Neural crest cell (in vitro differentiated cells): ENCODE data around the gene PTCH1. TPM values are rescaled to one million over a fixed set of nuclear protein-coding genes. Genes with fewer than 3 reads are reported as not detected.
A peak's percentile ranks its signal among the peaks of the same experiment; 100 is the strongest.

Source experiments
- DNase-seq: peaks from one replicate; pipeline ENCODE4 v3.0.0; 2021; ENCODE audit warnings: low read depth, mixed read lengths, low spot score
- H3K27ac Mint-ChIP-seq: one replicate; pipeline ENCODE4 v1.8.0; 2021; ENCODE audit warnings: mild to moderate bottlenecking, mixed read lengths; ENCODE audit not compliant: unreplicated experiment
- H3K27me3 Mint-ChIP-seq: 2 replicates; pipeline ENCODE4 v1.8.0; 2021; ENCODE audit warnings: low read depth, mild to moderate bottlenecking, mixed read lengths
- H3K36me3 Mint-ChIP-seq: 2 replicates; pipeline ENCODE4 v1.8.0; 2021; ENCODE audit warnings: low read depth, mild to moderate bottlenecking, mixed read lengths
- H3K4me1 Mint-ChIP-seq: 2 replicates; pipeline ENCODE4 v1.8.0; 2021; ENCODE audit warnings: mixed read lengths
- H3K4me3 Mint-ChIP-seq: one replicate; pipeline ENCODE4 v1.8.0; 2021; ENCODE audit warnings: mild to moderate bottlenecking, mixed read lengths
- H3K9me3 Mint-ChIP-seq: 2 replicates; pipeline ENCODE4 v1.8.0; 2021; ENCODE audit warnings: mixed read lengths
- total RNA-seq: library from RNA; stranded (reverse); gene quantifications from 2 replicates; pipeline ENCODE4 v1.2.1, GENCODE V29; 2021
- TF ChIP-seq, protein P1 (sequence below): fragments of 200-600 bp; sonication (generic); conservative IDR thresholded peaks from 2 replicates; pipeline ENCODE4 v1.5.0; 2021; ENCODE audit warnings: antibody characterized with exemption, mild to moderate bottlenecking

Gene PTCH1
- total RNA-seq, 1 donor from 2014 or later: 75.6 TPM

DNA sequence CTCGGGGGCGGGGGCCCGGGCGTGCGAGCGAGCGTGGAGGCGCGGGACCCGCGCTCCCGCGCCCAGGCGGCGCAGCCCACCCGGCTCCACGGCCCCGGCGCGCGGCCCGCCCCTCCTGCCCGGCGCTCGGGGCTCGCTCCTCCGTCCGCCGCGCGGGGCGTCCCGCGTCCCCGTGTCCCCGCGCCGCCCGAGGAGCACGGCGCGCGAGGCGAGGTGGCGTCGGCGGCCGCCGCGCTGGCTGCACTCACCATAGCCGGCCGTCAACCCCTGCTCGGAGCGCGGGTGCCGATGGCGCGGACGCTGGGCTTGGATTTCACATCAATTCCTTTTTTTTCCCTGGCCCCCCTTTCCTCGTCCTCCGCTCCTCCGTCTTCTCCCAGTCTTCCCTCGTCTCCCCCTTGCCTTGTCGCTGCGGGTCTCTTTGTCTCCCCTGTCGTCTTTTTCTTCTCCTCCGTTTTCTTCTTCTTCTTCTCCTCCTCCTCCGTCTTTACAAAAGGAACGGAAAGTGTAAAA lies 494 bp downstream of the PTCH1 start:
- Mint-ChIP-seq H3K36me3 (no peaks in the 10 kb centered on the region), H3K4me1 (peaks cover 56% of the 10 kb centered on the region), H3K9me3 (no peaks in the 10 kb centered on the region), H3K4me3 (peak overlapping the region; percentile 100), H3K27me3 (peaks cover 37% of the 10 kb centered on the region), H3K27ac (peak overlapping the region; percentile 96)
- TF ChIP-seq, protein P1, sequence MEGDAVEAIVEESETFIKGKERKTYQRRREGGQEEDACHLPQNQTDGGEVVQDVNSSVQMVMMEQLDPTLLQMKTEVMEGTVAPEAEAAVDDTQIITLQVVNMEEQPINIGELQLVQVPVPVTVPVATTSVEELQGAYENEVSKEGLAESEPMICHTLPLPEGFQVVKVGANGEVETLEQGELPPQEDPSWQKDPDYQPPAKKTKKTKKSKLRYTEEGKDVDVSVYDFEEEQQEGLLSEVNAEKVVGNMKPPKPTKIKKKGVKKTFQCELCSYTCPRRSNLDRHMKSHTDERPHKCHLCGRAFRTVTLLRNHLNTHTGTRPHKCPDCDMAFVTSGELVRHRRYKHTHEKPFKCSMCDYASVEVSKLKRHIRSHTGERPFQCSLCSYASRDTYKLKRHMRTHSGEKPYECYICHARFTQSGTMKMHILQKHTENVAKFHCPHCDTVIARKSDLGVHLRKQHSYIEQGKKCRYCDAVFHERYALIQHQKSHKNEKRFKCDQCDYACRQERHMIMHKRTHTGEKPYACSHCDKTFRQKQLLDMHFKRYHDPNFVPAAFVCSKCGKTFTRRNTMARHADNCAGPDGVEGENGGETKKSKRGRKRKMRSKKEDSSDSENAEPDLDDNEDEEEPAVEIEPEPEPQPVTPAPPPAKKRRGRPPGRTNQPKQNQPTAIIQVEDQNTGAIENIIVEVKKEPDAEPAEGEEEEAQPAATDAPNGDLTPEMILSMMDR: no peak
- DNase-seq: peak; percentile 28

DNA sequence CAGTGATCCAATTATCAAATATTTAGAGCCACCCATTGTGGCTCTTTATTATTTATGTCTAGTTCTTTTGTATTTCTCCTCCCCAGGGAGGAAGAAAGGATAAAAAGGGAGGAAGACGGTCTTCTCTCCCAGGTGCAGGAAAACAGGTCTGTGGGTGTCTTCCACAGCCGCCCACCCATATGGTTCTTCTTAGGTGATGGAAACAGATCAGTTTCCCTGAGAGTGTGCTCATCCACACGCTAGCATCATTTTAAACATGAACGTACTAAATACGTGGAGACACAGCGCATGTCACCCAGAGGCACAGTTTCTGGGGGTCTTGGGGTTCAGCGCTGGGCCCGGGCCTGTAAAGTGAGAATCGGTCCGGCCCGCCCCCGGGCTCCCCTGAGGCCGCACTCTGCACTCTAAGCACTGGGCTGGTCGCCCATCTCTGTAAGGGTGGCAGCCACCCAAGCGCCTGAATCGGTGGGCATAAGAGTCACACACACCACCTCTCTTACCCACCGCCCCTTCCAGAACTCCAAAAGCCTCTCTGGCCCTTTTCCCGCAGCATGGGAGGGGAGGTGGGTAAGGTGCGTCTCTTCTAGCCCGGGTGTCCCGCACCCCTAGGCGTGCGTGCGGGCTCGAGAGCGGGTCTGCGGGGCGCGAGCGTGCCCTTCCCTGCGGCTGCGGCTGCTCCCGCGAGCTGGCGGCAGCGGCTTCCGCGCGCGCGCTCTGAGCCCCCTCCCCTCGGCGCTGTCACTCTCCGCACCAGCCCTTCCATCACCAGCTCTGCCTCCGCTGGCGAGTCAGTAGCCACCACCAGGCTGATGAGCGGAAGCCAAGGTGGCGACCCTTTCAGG lies 1.3 kb downstream of the PTCH1 start:
- Mint-ChIP-seq H3K27ac (no peak overlapping the region), H3K27me3 (peaks cover 37% of the 10 kb centered on the region), H3K4me3 (peak overlapping the region; percentile 99), H3K9me3 (no peaks in the 10 kb centered on the region), H3K4me1 (peaks cover 56% of the 10 kb centered on the region), H3K36me3 (no peaks in the 10 kb centered on the region)
- TF ChIP-seq, protein P1: no peak
- DNase-seq: peak; percentile 59

DNA sequence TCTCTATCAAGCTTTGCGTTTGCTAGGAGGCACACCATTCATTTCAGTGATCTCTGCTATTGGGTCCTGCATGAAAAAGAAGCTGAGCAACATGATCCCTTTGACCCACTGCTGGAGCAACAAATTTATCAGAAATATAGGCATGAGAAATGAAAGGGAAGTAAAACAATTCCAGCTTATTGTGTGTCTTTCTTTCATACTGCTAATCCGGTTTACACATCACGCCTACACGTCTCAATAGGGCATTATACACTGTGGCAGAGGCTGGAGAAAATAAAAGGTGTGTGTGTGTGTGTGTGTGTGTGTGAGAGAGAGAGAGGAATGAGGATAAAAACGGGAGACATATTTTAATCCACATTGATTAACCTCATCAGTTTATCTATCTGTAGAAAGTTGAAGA lies 2.4 kb downstream of the PTCH1 start:
- H3K27me3 Mint-ChIP-seq: peaks cover 36% of the 10 kb centered on the region
- peak overlapping the region; percentile 99 for H3K4me3 Mint-ChIP-seq
- H3K9me3 Mint-ChIP-seq: no peaks in the 10 kb centered on the region
- TF ChIP-seq, protein P1: no peak
- DNase-seq: no peak
- H3K36me3 Mint-ChIP-seq: no peaks in the 10 kb centered on the region
- H3K27ac Mint-ChIP-seq: no peak overlapping the region
- peaks cover 64% of the 10 kb centered on the region for H3K4me1 Mint-ChIP-seq

DNA sequence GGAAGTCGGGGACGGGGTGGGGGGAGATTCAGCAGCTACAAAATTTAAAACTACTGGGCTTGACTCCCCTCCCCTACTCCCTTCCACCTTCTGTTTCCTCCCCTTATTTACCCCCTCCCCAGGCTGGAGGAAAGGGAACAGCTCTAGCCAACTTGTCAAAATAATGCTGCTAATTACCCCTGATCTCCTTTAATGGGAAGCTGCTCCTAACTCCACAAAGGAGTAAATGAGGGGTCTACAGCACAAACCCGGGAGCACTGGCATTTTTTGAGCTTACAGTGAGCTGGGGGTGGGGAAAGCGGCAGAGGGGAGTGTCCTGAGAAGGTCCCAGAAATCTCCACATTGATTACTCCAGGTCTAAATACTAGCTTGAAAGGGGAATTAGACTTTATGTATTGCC lies 3.1 kb downstream of the PTCH1 start:
- peaks cover 40% of the 10 kb centered on the region for H3K27me3 Mint-ChIP-seq
- no peak for DNase-seq
- H3K9me3 Mint-ChIP-seq: no peaks in the 10 kb centered on the region
- no peaks in the 10 kb centered on the region for H3K36me3 Mint-ChIP-seq
- H3K4me3 Mint-ChIP-seq: peak overlapping the region; percentile 99
- peaks cover 66% of the 10 kb centered on the region for H3K4me1 Mint-ChIP-seq
- H3K27ac Mint-ChIP-seq: no peak overlapping the region
- TF ChIP-seq, protein P1: no peak

DNA sequence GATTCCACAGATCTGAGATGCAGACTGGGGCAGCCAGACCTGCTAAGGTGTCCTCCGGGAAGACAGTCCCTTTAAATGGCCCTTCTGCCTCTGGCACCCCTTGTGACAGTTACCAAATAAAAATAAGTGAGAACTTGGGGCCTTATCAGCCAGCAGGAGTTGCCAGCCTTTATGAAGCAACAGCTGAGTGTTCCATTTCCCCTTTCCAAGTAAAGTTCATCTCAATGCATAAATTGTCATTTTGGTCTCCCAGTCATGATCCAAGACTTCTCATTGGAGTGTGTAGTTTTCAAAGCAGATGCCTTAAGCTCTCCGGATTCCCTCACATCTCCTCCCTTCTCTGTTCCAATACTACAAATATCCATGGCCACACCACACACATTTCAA lies 4.1 kb downstream of the PTCH1 start:
- TF ChIP-seq, protein P1: no peak
- Mint-ChIP-seq H3K27ac (peak overlapping the region; percentile 4), H3K4me1 (peaks cover 64% of the 10 kb centered on the region), H3K9me3 (no peaks in the 10 kb centered on the region), H3K27me3 (peaks cover 35% of the 10 kb centered on the region), H3K4me3 (peak overlapping the region; percentile 99), H3K36me3 (no peaks in the 10 kb centered on the region)
- no peak for DNase-seq
